Amygdala (tissue), 56 donors: ENCODE data around the gene ARPC4.
A peak's percentile ranks its signal among the peaks of the same experiment; 100 is the strongest.

Experiments
- DNase-seq, 56 donors: peaks; one replicate each; lab custom pipeline; 2025; lab: John Stamatoyannopoulos, UW

ARPC4 gene

DNA sequence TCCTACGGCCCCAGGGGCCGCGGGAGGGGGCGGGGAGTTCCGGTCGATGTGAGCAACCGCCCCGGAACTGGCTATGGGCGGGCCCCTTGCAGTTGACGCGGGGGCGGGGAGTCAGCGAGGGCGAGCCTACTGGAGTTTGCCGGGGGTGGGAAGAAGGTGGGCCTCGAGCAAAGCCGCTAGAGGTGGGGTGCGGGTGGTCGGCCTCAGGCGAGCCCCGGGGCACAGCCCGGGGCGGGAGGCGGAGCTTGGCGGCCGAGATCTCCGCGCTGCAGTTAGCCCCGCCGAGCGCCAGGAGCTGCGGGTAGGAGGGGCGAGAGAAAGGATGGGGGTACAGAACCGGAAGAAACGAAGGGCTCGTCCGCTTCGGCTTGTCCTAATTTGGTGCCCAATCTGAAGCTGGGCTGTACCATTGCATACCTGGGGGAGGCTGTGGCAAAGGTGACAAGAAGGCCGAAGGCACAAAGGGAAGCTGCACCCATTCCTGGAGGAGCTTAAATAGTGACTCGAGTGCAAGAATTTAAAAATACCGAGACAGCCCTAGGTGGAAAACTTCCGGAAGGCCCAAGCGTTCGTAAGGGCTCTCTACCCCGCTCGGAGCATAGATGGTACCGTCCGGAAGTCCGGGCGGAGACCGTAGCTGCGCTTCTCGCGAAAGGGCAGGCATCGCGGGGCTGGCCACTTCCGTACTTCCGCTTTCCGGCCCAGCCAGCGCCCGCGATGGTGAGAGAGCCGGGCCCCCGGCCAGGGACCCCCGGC lies at the start of gene ARPC4, which contains the start of gene TADA3:
ARPC4 (plus strand) TSS at position 678 of the 756 bp plus-strand sequence; CDS start at position 718, 40 bp downstream.
TADA3 (minus strand) TSS at position 69 of the 756 bp plus-strand sequence. CDS start 1,007 bp downstream, outside the sequence.
- DNase-seq, result peak; percentile 60 to 99 (median 92)

DNA sequence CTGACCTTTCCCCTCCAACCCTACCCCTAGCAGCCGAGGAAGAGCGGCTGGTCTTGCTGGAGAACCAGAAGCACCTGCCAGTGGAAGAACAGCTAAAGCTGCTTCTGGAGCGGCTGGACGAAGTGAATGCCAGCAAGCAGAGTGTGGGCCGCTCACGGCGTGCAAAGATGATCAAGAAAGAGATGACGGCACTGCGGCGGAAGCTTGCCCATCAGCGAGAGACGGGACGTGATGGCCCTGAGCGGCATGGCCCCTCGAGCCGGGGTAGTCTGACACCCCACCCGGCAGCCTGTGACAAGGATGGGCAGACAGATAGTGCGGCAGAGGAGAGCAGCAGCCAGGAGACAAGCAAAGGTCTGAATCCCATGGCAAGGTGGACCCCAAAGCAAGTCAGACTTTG lies 49.3 kb upstream of the ARPC4 start:
- DNase-seq, result no peak

DNA sequence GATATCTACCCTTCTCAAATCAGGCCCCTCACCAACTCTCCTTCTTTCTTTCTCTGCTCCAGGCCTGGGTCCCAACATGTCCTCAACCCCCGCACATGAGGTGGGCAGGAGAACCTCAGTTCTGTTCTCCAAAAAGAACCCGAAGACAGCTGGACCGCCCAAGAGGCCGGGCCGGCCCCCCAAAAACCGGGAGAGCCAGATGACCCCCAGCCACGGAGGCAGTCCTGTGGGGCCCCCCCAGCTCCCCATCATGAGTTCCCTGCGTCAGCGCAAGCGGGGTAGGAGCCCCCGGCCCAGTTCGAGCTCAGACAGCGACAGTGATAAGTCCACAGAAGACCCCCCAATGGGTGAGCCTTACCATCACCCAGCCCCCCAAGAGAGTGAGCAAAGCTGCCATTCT lies 48.7 kb upstream of the ARPC4 start:
- no peak for DNase-seq

DNA sequence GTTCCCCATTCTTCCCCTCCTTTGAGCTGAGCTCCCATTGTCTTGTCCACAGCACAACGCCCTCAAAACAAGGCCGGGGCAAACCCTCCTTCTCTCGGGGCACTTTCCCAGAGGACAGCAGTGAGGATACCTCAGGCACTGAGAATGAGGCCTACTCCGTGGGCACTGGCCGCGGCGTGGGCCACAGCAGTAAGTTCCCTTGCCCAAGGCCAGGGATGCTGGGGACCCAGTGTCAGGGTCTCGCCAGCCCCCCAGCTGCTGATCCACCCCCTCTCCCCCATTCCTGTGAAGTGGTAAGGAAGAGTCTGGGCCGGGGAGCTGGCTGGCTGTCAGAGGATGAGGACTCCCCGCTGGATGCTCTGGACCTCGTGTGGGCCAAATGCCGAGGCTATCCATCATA lies 47.4 kb upstream of the ARPC4 start:
- DNase-seq, result no peak

DNA sequence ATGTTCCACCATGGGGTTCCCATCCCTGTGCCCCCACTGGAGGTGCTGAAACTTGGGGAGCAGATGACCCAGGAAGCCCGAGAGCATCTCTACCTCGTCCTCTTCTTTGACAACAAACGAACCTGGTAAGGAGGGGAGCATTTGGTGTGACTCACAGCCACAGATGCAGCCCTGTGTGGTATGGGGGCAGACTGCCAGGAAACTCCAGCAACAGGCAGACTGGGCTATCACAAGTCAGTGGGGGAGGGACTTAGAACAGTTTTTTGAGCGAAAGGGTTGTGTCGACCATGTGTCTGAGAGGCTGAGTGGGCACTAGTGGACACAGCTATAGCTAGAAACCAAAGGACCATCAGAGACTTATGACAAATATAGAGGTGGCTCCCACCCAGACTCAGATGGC lies 46.6 kb upstream of the ARPC4 start:
- DNase-seq, result peak in 3 of 56 donors; percentile 9 to 35 (median 12)

DNA sequence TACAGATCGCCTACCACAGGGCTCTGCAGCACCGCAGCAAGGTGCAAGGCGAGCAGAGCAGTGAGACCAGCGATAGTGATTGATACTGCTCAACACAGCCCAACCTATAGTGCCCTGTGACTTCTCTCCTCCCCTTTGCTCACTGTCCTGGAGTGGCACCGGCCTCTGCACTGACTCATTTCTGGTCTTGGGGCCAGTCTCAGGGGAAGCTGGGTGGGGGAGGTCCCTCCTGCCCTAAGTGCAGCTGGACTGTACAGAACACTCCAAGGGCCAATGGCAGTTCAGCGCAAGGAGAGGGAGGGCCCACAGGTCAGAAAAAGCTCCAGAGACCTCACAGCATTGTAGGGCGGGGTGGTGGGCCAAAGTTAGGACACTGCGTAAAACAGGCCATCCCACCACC lies 45.6 kb upstream of the ARPC4 start:
- DNase-seq, result no peak

DNA sequence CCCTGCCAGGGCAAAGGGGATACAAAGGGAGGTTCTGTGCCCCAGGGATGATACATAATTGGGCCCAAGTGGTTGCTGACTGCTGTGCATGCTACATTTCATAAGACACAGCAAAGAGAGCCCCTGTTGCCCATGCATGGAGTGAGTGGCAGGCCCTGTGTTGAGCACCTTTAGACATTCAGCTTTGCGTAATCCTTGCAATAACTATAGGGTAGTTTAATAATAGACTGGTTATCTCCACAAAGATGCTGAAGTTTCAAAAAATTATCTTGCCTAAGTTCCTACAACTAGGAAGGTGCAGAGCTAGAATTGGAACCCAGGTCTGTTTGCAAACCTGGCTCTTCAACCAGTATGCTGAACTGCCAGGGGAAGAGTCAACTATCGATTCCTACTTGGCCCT lies 44.9 kb upstream of the ARPC4 start:
- no peak for DNase-seq

DNA sequence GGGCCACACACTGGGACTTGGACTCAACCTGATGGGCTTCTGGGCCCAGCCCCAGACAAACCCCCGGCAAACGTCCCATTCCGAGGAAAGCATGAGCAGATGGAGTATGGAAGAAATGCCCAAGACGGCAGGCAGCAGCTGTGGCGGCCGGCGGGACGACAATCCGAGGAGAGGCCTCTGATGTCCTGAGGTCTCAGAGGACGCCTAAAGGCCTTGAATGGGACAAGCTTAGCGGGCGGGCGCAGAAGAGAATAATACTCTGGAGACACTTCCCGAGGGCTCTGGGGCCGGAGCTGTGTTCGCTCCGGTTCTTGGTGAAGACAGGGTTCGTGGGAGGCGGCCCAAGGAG lies 43.6 kb upstream of the ARPC4 start:
- peak in 1 of 56 donors; percentile 57 for DNase-seq

DNA sequence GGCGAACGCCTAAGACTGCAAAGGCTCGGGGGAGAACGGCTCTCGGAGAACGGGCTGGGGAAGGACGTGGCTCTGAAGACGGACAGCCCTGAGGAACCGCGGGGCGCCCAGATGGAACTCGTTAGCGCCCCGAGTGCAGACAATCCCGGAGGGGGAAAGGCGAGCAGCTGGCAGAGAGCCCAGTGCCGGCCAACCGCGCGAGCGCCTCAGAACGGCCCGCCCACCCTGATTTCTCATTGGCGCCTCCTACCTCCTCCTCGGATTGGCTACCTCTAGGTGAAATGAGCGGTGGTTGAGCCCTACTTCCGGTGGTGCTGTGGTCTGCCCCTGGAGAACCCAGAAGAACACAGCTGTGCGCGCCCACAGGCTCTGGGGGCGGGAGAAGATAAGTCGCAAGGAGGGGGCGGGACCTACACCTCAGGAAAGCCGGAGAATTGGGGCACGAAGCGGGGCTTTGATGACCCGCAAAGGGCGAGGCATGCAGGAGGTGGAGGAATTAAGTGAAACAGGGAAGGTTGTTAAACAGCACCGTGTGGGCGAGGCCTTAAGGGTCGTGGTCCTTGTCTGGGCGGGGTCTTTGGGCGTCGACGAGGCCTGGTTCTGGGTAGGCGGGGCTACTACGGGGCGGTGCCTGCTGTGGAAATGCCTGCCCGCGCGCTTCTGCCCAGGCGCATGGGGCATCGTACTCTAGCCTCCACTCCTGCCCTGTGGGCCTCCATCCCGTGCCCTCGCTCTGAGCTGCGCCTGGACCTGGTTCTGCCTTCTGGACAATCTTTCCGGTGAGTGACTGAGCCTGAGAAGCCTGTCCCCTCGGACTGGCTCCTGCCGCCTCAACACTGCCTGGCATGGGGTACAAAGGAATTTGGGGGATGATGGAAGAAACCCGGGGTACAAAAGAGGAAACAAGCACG lies 43.0 kb upstream of the ARPC4 start, which contains the start of gene OGG1:
OGG1 (plus strand) TSS at position 308 of the 911 bp plus-strand sequence; CDS start at position 643, 335 bp downstream.
- peak; percentile 29 to 98 (median 94) for DNase-seq

DNA sequence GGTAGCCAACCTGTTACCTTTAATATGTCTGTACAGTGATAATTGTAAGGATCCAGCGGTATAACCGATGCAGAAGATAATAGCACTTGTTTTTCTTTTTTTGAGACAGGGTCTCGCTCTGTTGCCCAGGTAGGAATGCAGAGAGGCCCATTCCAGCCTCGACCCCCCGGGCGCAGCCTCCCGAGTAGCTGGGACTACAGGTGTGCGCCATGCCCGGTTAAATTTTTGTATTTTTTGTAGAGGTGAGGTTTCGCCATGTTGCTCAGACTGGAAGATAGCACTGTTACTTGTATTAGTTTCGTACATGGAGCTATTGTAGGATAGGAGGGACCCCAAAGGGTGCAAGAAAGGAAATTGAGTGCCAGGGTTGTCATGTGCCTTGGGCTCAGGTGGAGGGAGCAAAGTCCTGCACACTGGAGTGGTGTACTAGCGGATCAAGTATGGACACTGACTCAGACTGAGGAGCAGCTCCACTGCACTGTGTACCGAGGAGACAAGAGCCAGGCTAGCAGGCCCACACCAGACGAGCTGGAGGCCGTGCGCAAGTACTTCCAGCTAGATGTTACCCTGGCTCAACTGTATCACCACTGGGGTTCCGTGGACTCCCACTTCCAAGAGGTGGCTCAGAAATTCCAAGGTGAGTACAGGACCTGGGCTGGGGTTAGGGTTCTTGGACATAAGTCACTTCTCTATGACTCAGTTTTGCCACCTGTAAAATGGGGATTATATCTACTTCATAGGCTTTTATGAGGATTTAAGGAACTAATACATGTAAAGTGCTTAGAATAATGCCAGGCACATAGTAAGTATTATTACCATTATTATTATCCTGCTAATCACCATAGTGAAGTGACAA lies 42.1 kb upstream of the ARPC4 start:
- peak in 1 of 56 donors; percentile 14 for DNase-seq

DNA sequence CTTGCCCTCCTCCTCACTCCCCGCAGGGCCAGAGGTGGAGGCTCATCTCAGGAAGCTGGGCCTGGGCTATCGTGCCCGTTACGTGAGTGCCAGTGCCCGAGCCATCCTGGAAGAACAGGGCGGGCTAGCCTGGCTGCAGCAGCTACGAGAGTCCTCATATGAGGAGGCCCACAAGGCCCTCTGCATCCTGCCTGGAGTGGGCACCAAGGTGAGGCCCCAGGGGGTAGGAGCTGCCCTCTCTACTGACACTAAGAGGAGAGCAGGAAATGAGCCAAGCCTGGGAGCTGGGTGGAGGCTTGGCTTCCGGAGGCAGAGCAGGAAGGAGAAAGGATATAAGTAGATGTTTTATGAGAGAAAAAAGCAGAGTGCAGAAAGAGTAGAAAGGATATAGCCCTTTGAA lies 38.2 kb upstream of the ARPC4 start:
- DNase-seq, result no peak

DNA sequence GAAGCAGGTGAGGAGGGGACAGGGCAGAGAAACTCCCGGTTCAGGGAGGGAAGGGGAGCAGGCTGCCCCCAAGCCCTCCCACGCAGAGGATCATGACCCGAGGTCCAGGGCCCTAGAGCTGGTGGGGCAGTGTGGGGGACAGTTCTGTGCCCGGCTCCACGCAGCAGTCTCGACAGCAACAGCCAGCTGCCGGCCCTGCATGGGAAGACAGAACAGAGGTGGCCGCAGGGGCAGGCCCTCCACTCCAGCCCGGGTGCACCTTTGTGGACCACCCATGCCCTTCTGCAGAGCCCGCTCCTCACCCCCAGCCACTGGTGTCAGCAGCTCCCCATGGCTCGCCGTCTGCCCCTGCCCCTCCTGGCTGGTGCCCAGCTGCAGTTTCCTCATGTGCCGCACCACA lies 35.5 kb upstream of the ARPC4 start:
- DNase-seq, result no peak

DNA sequence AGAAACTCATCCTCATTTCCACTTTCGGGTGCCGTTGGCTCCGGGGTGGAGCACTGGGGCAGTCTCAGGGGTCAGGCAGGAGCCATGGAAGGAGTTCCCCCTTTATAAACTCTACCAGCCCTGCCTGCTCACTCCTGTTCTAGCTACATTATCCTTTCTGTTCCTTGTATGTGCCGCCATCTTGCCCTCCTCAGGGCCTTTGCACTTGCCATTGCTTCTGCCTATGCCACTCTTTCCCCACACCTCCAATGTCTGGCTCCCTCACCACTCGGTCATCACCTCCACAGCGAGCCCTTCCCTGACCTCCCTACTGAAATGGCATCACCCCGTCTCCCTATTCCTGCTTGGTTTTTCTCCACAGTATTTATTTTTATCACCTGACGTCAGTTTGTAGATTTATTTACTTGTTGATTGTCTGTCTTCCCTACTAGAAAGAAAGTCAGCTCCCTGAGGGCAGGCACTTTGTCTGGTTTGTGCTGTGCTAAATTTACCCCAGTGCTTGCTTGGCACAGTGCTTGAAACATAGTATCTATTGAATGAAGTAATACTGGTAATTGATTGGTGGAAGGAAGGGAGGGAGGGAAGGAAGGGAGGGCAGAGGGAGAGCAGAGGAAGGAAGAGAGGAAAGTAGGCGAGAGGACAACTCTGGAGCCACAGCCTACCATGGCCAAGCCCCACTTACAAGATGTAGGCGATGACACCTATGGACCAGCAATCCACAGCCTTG lies 31.9 kb upstream of the ARPC4 start:
- DNase-seq, result no peak

DNA sequence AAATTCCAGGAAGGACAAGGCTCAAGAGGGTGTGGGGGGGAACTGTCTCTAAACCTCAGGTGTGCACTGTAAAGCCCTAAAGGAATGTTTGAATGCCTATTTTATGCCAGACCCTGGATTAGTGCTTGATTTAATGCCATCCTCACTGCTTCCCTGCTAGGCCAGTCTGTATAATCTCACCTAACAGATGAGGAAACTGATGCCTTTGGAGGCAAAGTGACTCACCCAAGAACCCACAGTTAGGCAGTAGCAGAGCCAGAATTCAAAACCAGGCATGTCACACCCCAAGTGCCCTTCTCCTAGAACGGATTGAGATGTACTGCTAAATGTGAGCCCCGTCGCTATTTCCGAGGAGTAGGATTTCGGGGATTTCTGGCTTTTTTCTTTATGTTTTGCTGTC lies 31.0 kb upstream of the ARPC4 start:
- DNase-seq, result no peak

DNA sequence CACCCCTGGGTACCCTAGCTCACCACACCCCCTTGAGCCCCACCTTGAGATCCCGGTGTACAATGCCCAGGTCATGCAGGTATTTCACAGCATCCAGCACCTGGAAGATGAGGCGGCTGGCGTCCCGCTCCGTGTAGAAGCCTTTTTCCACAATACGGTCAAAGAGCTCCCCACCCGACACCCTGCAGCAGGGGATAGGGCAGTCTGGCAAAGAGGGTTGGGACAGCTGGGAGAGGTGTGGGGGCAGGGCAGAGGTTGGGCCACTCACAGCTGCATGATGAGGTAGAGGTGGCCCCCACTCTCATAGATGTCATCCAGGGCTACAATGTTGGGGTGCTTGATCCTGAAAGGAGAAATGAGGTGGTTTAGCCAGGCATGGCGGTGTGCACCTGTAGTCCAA lies 30.0 kb upstream of the ARPC4 start:
- DNase-seq, result no peak

DNA sequence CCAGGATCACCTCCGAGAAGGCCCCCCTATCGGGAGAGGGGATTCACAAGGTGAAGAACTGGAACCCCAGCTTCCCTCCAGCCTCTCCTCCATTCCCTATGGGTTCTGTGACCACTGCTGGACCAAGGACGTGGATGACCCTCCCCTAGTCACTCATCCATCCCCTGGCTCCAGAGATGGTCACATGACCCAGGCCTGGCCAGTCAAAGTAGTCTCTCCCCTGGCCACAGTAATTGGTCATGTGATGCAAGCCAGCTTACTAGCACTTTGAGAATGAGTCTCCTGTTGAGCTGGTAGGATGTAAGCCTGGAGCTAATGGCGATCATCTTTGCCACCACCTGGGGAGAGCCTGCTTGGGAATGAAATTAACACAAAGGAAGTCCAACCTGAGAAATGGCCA lies 27.0 kb upstream of the ARPC4 start:
- no peak for DNase-seq

DNA sequence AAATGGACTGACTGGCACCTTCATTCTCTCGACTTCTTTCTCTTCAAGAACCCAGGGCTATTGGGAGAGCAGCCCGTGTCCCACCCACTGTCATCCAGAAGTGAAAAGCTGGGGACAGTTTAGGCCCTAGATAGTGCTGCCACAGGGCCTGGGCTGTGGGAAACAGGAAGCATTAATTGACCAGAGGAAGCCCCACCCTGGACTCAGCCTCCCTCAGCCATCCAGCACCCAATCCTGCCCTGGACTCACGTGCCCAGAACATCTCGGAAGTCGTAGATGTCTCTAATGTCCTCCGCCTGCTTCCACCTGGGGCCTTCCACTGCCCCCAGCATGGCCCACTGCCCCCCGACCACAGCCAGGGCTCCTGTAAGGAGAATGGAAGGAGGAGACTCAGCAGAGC lies 25.5 kb upstream of the ARPC4 start:
- no peak for DNase-seq

DNA sequence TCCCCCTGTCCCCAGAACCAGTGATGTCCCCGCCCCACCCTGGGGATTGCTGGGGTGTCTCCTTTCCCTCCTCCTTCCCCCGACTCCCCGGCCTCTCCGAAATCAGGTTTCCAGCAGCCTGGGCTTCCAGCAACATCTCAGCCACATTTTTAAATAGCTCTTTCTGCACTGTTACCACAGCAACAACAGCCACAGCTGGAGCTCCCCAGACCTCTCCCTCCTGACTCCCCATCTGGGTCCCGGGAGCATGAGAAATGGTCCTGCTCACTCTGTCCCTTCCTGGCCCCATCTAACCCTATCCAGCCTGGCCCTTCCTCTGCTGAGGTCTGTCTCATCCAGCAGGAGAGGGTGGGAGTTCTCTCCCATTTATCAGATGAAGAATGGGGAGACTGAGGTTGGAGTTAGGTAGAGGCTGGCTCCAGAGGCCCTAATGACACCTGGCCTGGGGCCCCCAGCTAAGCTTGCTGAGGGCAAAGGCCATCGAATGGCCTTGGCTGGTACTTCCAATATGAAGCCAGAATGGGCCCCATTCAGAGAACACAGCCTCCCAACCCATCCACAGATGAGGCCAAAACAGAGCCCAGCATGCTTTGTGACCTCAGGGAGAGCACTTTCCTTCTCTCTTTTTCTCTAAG lies 24.6 kb upstream of the ARPC4 start:
- no peak for DNase-seq

DNA sequence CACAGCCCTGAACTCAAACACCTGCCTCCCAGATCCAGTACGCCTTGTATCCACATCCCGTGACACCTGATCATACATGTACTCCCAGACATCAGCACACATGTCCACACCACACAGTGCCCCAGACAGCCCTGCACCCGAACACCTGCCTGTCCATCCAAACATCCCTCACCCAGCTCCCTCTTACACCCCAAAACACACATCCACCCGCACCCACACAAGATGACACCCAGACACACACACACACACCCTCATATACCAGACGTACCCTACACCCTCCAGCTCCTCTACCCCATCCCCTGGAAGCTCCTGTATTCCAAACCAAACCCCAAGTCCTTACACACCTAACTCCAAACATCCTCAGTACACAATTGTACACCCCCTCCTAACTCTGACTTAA lies 23.9 kb upstream of the ARPC4 start:
- DNase-seq, result peak in 1 of 56 donors; percentile 21
